Adrenal gland (tissue), 12 donors: ENCODE results near the gene GRXCR2. TPM values are rescaled to one million over a fixed set of nuclear protein-coding genes. Genes with fewer than 3 reads are reported as not detected.

Experiments used
- DNase-seq, 7 donors: peaks; one replicate each; pipeline ENCODE4 v3.0.0-alpha.2; 2019 to 2020
- H3K27ac ChIP-seq, 5 donors: fragments of 200-600 bp; sonication (generic) in 4 of 5; 1 replicate in 3 of 5; 2 replicates in 2 of 5; pipeline versions ENCODE4 v1.5.1 to v1.8.0; 2016 to 2020; ENCODE audit warnings: mild to moderate bottlenecking in 1 of 5
- H3K27me3 ChIP-seq: fragments of 200-600 bp; 2 replicates; pipeline ENCODE4 v1.8.0; 2021
- H3K36me3 ChIP-seq, 2 donors: fragments of 200-600 bp; replicated peaks in 1 of 2; 1 replicate in 1 of 2; 2 replicates in 1 of 2; pipeline versions ENCODE4 v1.5.1 to v1.8.0; 2018 to 2022
- H3K4me1 ChIP-seq, 2 donors: fragments of 200-600 bp; replicated peaks in 1 of 2; 1 replicate in 1 of 2; 2 replicates in 1 of 2; pipeline versions ENCODE4 v1.5.1 to v1.8.0; 2018 to 2021
- H3K4me3 ChIP-seq, 4 donors: fragments of 200-600 bp; sonication (generic) in 3 of 4; one replicate each; pipeline ENCODE4 v1.5.1; 2016 to 2018
- H3K9me3 ChIP-seq, 3 donors: fragments of 200-600 bp; sonication (generic) in 1 of 3; replicated peaks in 1 of 3; 1 replicate in 2 of 3; 2 replicates in 1 of 3; pipeline versions ENCODE4 v1.5.1 to v1.8.0; 2016 to 2021
- CTCF ChIP-seq, 6 experiments: fragments of 450-650 bp in 4 of 6; fragments of 200-600 bp in 2 of 6; sonication (generic) in 1 of 6; IDR thresholded peaks; 1 replicate in 5 of 6; 2 replicates in 1 of 6; pipeline versions ENCODE4 v1.5.1 to v1.8.0; 2016 to 2021; ENCODE audit warnings: antibody characterized with exemption in 6 of 6, mild to moderate bottlenecking in 2 of 6, moderate library complexity in 1 of 6
- POLR2A ChIP-seq, 2 donors: fragments of 450-650 bp; IDR thresholded peaks; one replicate each; pipeline ENCODE4 v1.6.1; 2017; ENCODE audit warnings: antibody characterized with exemption in 2 of 2, mild to moderate bottlenecking in 2 of 2, moderate library complexity in 1 of 2
- WGBS, 4 donors: extraction: QIAGEN DNeasy Blood & Tissue Kit in 2 of 4; methylation state at CpG; one replicate each; pipeline versions ENCODE4 v1.1.5 to v1.1.7; 2013 to 2017; 5-methylcytosine and 5-hydroxymethylcytosine counted together
- intact Hi-C, 2 donors: fragments of 100-400 bp; cut with DNase I; formaldehyde crosslinking; loops; one replicate each; pipeline versions ENCODE4 v1.14.1 to v1.15.0; 2022 to 2023
- polyA plus RNA-seq, 3 donors: library from polyadenylated mRNA; stranded (reverse); fragments of 200-250 nt in 2 of 3; fragments of 350-450 nt in 1 of 3; fragmentation: Illumina TruSeq in 1 of 3; extraction: RNeasy Lipid Tissue Mini Kit (QIAGEN cat#74804) in 1 of 3; gene quantifications; one replicate each; pipeline ENCODE4 v1.2.3, GENCODE V29; 2013 to 2014
- total RNA-seq, 9 donors: library from RNA; depleted of rRNA in 4 of 9; stranded (reverse); fragments of >200 nt in 4 of 9; fragments of 120-200 nt in 1 of 9; fragmentation: NEBNext Ultra II Directional in 1 of 9; extraction: Animal tissue kit (Norgen Biotek cat#: 25700) in 1 of 9; gene quantifications; one replicate each; pipeline versions ENCODE4 v1.1.0 to v1.2.4, GENCODE V29; 2013 to 2023
- donor health status: healthy with polysubstance abuse.
- donor health status: Bipolar disorder and iron deficiency.
- donor health status: DM: yes; HTN: yes; CAD: no.
- donor health status: DM: no; HTN: no; CAD: no.
- donor health status: DM: no; HTN: no; CAD: no.
- donor health status: DM: yes; HTN: yes; CAD: no.

Gene GRXCR2
- total and polyA plus RNA-seq, 12 donors = not detected

GRCh38 chr5:145859453-145859852, 13.4 kb downstream of the GRXCR2 start:
- no peaks in the 10 kb centered on the region for H3K36me3 ChIP-seq
- H3K27me3 ChIP-seq = no peaks in the 10 kb centered on the region
- peaks cover 0 to 14% of the 10 kb centered on the region in 2 donors for H3K4me1 ChIP-seq
- H3K27ac ChIP-seq = no peak overlapping the region
- whole genome bisulfite sequencing, 4 donors = 75 to 94% (median 87%) methylated on average over 6 of the region's 6 CpGs
- no peak for DNase-seq
- H3K9me3 ChIP-seq = no peaks in the 10 kb centered on the region
- TF ChIP-seq POLR2A (IDR thresholded peaks at IDR 0.05) = no peak
- no peak for TF ChIP-seq CTCF (IDR thresholded peaks at IDR 0.05)
- H3K4me3 ChIP-seq = no peak overlapping the region
- intact Hi-C loops = no loop called here

- TF ChIP-seq POLR2A (IDR thresholded peaks at IDR 0.05) = no peak
- no peak for TF ChIP-seq CTCF (IDR thresholded peaks at IDR 0.05)
- intact Hi-C loops = no loop called here
- Histone ChIP-seq H3K36me3 (no peaks in the 10 kb centered on the region), H3K27ac (no peak overlapping the region), H3K9me3 (no peaks in the 10 kb centered on the region), H3K4me1 (peaks cover 0 to 14% of the 10 kb centered on the region in 2 donors), H3K4me3 (no peak overlapping the region), H3K27me3 (no peaks in the 10 kb centered on the region)
- DNase-seq = no peak
- 70 to 87% (median 79%) methylated on average over 4 of the region's 4 CpGs for WGBS, 4 donors
These were observed 13.9 kb downstream of the GRXCR2 start for GRCh38 chr5:145858959-145859358.

GRCh38 chr5:145856285-145856818, 16.5 kb downstream of the GRXCR2 start:
- Histone ChIP-seq H3K9me3 (no peaks in the 10 kb centered on the region), H3K4me1 (peaks cover 0 to 14% of the 10 kb centered on the region in 2 donors), H3K27ac (peak overlapping the region in 4 of 5 donors; percentile 45 to 84 (median 80)), H3K4me3 (peak overlapping the region in 3 of 4 donors; percentile 25 to 55 (median 38)), H3K27me3 (no peaks in the 10 kb centered on the region), H3K36me3 (no peaks in the 10 kb centered on the region)
- TF ChIP-seq POLR2A (IDR thresholded peaks at IDR 0.05) (peak in 1 of 2 donors; percentile 66), CTCF (IDR thresholded peaks at IDR 0.05) (peak in 5 of 6 experiments; percentile 12 to 34 (median 18))
- intact Hi-C loops = no loop called here
- DNase-seq = peak; percentile 46 to 83 (median 74)
- WGBS, 4 donors = 3 to 7% (median 4%) methylated on average over 18 to 25 of the region's 25 CpGs

GRCh38 chr5:145855763-145856267, 17.0 kb downstream of the GRXCR2 start:
- Histone ChIP-seq H3K27ac (peak overlapping the region in 4 of 5 donors; percentile 45 to 84 (median 80)), H3K9me3 (no peaks in the 10 kb centered on the region), H3K36me3 (no peaks in the 10 kb centered on the region), H3K4me3 (peak overlapping the region in 2 of 4 donors; percentile 38 to 55), H3K4me1 (peaks cover 0 to 14% of the 10 kb centered on the region in 2 donors), H3K27me3 (no peaks in the 10 kb centered on the region)
- DNase-seq = peak in 6 of 7 donors; percentile 21 to 63 (median 42)
- 54 to 61% (median 56%) methylated on average over 4 of the region's 4 CpGs for WGBS, 4 donors
- intact Hi-C loops = no loop called here
- TF ChIP-seq CTCF (IDR thresholded peaks at IDR 0.05) (no peak), POLR2A (IDR thresholded peaks at IDR 0.05) (no peak)
